Gastroesophageal sphincter (tissue), 4 donors: ENCODE measurements around the gene KIF18A. TPM values are rescaled to one million over a fixed set of nuclear protein-coding genes. Genes with fewer than 3 reads are reported as not detected.

Experiments
- ATAC-seq: fragments of 150-250 bp; one replicate; pipeline ENCODE4 v1.9.1; 2016; ENCODE audit warnings: mild to moderate bottlenecking, moderate library complexity
- H3K27ac ChIP-seq, 4 donors: fragments of 200-600 bp; sonication (generic) in 3 of 4; 1 replicate in 3 of 4; 2 replicates in 1 of 4; pipeline ENCODE4 v1.5.1; 2016 to 2019
- H3K27me3 ChIP-seq: fragments of 200-600 bp; sonication (generic); one replicate; pipeline ENCODE4 v1.5.1; 2019
- H3K36me3 ChIP-seq, 2 donors: fragments of 200-600 bp; sonication (generic); one replicate each; pipeline ENCODE4 v1.5.1; 2019; ENCODE audit warnings: control low read depth in 1 of 2
- H3K4me1 ChIP-seq, 3 donors: fragments of 200-600 bp; sonication (generic); 1 replicate in 2 of 3; 2 replicates in 1 of 3; pipeline ENCODE4 v1.5.1; 2016 to 2019; ENCODE audit warnings: control low read depth in 2 of 3
- H3K4me3 ChIP-seq, 2 donors: fragments of 200-600 bp; sonication (generic); one replicate each; pipeline ENCODE4 v1.5.1; 2019; ENCODE audit warnings: mild to moderate bottlenecking in 1 of 2, moderate library complexity in 1 of 2
- H3K9me3 ChIP-seq, 3 donors: fragments of 200-600 bp; sonication (generic); one replicate each; pipeline ENCODE4 v1.5.1; 2017 to 2019; ENCODE audit warnings: control low read depth in 2 of 3
- EP300 ChIP-seq: sonication (generic); formaldehyde crosslinking; IDR thresholded peaks from one replicate; pipeline ENCODE4 v1.6.1; 2017; ENCODE audit warnings: antibody characterized with exemption, mild to moderate bottlenecking
- POLR2A ChIP-seq, 2 donors: fragments of 450-650 bp; IDR thresholded peaks; one replicate each; pipeline ENCODE4 v1.6.1; 2017; ENCODE audit warnings: antibody characterized with exemption in 2 of 2, mild to moderate bottlenecking in 2 of 2, moderate library complexity in 1 of 2
- POLR2AphosphoS5 ChIP-seq: sonication (generic); formaldehyde crosslinking; IDR thresholded peaks from one replicate; pipeline ENCODE4 v1.6.1; 2017; ENCODE audit warnings: antibody characterized with exemption
- WGBS, 2 donors: methylation state at CpG; one replicate each; pipeline ENCODE4 v1.1.5; 2018; ENCODE audit warnings: low coverage in 1 of 2; 5-methylcytosine and 5-hydroxymethylcytosine counted together
- small RNA-seq, 4 donors: library from RNA; depleted of rRNA; stranded (forward); fragments of <200 nt; gene quantifications; one replicate each; pipeline ENCODE3, GENCODE V24; 2016
- total RNA-seq, 4 donors: library from RNA; depleted of rRNA; stranded (reverse); fragments of >200 nt; gene quantifications; one replicate each; pipeline ENCODE4 v1.1.0, GENCODE V29; 2016
- TF ChIP-seq, protein P1 (sequence below), 4 experiments: fragments of 200-600 bp in 2 of 4; fragments of 450-650 bp in 2 of 4; sonication (generic) in 1 of 4; IDR thresholded peaks; one replicate each; pipeline ENCODE4 v1.5.1; 2017 to 2019; ENCODE audit warnings: antibody characterized with exemption in 4 of 4, mild to moderate bottlenecking in 2 of 4, moderate library complexity in 2 of 4

The KIF18A gene
- total RNA-seq, 4 donors from 2014 or later, result 0.15 to 0.81 (median 0.59) TPM; not detected in 1

- no peak overlapping the region for H3K27ac ChIP-seq
- no peak for ATAC-seq
- H3K4me1 ChIP-seq, result no peaks in the 10 kb centered on the region
- H3K9me3 ChIP-seq, result no peaks in the 10 kb centered on the region
- H3K4me3 ChIP-seq, result no peak overlapping the region
- H3K36me3 ChIP-seq, result no peaks in the 10 kb centered on the region
- TF ChIP-seq EP300, result no peak
- TF ChIP-seq, protein P1, sequence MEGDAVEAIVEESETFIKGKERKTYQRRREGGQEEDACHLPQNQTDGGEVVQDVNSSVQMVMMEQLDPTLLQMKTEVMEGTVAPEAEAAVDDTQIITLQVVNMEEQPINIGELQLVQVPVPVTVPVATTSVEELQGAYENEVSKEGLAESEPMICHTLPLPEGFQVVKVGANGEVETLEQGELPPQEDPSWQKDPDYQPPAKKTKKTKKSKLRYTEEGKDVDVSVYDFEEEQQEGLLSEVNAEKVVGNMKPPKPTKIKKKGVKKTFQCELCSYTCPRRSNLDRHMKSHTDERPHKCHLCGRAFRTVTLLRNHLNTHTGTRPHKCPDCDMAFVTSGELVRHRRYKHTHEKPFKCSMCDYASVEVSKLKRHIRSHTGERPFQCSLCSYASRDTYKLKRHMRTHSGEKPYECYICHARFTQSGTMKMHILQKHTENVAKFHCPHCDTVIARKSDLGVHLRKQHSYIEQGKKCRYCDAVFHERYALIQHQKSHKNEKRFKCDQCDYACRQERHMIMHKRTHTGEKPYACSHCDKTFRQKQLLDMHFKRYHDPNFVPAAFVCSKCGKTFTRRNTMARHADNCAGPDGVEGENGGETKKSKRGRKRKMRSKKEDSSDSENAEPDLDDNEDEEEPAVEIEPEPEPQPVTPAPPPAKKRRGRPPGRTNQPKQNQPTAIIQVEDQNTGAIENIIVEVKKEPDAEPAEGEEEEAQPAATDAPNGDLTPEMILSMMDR (IDR thresholded peaks at IDR 0.05), result no peak
- TF ChIP-seq POLR2AphosphoS5, result no peak
- no peak for TF ChIP-seq POLR2A (IDR thresholded peaks at IDR 0.05)
- H3K27me3 ChIP-seq, result no peaks in the 10 kb centered on the region
- WGBS, 2 donors, result 68 to 70% methylated on average over 4 to 5 of the region's 5 CpGs
These were observed 135.3 kb downstream of the KIF18A start for GRCh38 chr11:27972522-27973170.

GRCh38 chr11:27971171-27971570, 136.8 kb downstream of the KIF18A start:
- ATAC-seq, result no peak

More at GRCh38 chr11:27971171-27971570, 136.8 kb downstream of the KIF18A start:
- WGBS, 2 donors, result 56 to 82% methylated on average over 1 to 3 of the region's 3 CpGs
- Histone ChIP-seq H3K4me1 (no peaks in the 10 kb centered on the region), H3K36me3 (no peaks in the 10 kb centered on the region), H3K27ac (no peak overlapping the region), H3K9me3 (no peaks in the 10 kb centered on the region), H3K4me3 (no peak overlapping the region), H3K27me3 (no peaks in the 10 kb centered on the region)
- TF ChIP-seq POLR2AphosphoS5 (no peak), POLR2A (IDR thresholded peaks at IDR 0.05) (no peak), EP300 (no peak)
- TF ChIP-seq, protein P1 (IDR thresholded peaks at IDR 0.05), result no peak

Small RNA genes lying within 50 kb of the gene (small RNA-seq; reads per million reads assigned to genes)
- 0 reads per million in 4 donors for gene AC023206.1
- gene MIR610, result 0 reads per million in 4 donors

Other genes starting within 250 kb of the KIF18A start
- gene METTL15, start 232 bp upstream of the KIF18A start, total RNA-seq, result 10 to 100 TPM in 1 of 4 donors, 1 to 10 TPM in 3; 7.8 to 20.5 (median 8.2) TPM